ENCODE results near the gene PSMA2. TPM values are rescaled to one million over a fixed set of nuclear protein-coding genes. Genes with fewer than 3 reads are reported as not detected.

Gene PSMA2
- total RNA-seq, 1 donor from 2014 or later: 91.8 TPM

DNA sequence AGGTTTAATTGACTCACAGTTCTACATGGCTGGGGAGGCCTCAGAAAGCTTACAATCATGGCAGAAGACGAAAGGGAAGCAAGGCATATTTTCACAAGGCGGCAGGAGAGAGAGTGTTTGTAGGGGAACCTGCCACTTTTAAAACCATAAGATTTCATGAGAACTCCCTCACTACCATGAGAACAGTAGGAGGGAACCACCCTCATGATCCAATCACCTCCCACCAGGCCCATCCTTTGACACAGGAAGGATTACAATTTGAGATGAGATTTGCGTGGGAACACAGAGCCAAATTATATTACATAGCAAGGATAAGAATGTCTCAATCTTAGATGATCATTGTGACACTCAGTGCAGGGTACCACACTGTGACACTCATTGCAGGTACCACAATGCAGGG is 44.4 kb upstream of the PSMA2 start:
- Histone ChIP-seq H3K27me3 (ENCODE audit: control insufficient read depth, insufficient read depth, low read length) (no peaks in the 10 kb centered on the region), H3K4me3 (ENCODE audit: low read depth, low read length) (no peak overlapping the region), H3K36me3 (ENCODE audit: control insufficient read depth, insufficient read depth, low read length) (no peaks in the 10 kb centered on the region)
- no peak for TF ChIP-seq CTCF (IDR thresholded peaks at IDR 0.05; ENCODE audit: insufficient read depth, low read length, poor library complexity, severe bottlenecking)
- DNase-seq (ENCODE audit: low read depth): no peak

DNA sequence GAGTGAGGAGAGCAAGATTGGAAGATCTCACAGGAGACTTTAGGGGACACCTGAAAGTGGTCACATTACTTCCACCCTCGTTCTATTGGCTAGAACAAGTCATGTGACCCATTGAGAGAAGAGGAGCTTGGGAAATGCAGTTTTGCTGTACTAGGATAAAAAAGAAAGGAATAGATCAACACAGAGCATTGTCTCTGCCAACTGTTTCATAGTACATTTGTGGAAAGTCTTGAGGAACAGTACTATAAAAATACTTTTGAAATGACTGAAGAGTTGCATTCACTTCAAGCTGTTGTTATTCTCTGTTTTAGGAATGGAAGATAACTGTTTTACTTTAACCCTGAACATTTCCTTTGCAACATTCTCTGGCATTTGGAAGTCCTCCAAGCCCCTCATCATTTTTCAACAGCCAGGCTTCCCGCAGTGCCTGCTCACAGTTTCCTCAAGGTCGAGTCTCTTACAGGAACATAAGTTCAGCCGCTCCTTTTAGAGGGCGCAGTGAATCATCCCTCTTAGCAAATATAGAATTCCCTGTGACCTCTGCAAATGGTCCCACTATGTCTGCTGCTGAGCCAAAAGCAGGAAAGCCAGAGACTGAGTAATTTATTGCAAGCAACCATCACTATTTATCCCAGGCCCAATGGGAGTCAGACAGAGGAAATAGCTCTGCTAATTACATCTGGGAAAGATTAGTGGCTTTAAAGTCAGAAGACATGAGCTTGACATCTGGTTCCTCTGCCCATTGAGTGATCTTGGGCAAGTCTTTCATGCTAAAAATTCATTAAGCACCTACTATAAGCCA is 40.9 kb upstream of the PSMA2 start:
- Histone ChIP-seq H3K36me3 (ENCODE audit: control insufficient read depth, insufficient read depth, low read length) (no peaks in the 10 kb centered on the region), H3K27me3 (ENCODE audit: control insufficient read depth, insufficient read depth, low read length) (no peaks in the 10 kb centered on the region), H3K4me3 (ENCODE audit: low read depth, low read length) (no peak overlapping the region)
- peak; percentile 23 for DNase-seq (ENCODE audit: low read depth)
- no peak for TF ChIP-seq CTCF (IDR thresholded peaks at IDR 0.05; ENCODE audit: insufficient read depth, low read length, poor library complexity, severe bottlenecking)

DNA sequence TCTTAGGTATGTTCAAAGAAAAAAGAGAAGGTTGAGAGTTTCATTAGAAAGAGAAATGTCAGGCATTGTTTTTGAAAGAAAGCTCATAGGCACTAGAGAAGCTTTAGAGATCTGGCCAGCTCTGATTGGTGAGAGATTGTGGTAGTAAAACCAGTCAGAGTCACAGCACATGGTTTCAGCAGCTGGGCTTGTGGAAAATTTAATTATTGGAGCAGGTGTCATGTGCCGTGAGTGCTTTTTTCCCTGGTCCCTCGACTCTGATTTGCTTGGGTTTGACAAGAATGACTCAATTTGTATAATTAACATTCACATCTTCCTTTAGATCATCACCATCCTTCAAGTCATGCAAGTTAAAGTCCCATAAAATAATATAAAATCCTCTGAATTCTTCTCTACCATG is 35.4 kb upstream of the PSMA2 start:
- Histone ChIP-seq H3K4me3 (ENCODE audit: low read depth, low read length) (no peak overlapping the region), H3K36me3 (ENCODE audit: control insufficient read depth, insufficient read depth, low read length) (no peaks in the 10 kb centered on the region), H3K27me3 (ENCODE audit: control insufficient read depth, insufficient read depth, low read length) (no peaks in the 10 kb centered on the region)
- TF ChIP-seq CTCF (IDR thresholded peaks at IDR 0.05; ENCODE audit: insufficient read depth, low read length, poor library complexity, severe bottlenecking): no peak
- DNase-seq (ENCODE audit: low read depth): no peak

DNA sequence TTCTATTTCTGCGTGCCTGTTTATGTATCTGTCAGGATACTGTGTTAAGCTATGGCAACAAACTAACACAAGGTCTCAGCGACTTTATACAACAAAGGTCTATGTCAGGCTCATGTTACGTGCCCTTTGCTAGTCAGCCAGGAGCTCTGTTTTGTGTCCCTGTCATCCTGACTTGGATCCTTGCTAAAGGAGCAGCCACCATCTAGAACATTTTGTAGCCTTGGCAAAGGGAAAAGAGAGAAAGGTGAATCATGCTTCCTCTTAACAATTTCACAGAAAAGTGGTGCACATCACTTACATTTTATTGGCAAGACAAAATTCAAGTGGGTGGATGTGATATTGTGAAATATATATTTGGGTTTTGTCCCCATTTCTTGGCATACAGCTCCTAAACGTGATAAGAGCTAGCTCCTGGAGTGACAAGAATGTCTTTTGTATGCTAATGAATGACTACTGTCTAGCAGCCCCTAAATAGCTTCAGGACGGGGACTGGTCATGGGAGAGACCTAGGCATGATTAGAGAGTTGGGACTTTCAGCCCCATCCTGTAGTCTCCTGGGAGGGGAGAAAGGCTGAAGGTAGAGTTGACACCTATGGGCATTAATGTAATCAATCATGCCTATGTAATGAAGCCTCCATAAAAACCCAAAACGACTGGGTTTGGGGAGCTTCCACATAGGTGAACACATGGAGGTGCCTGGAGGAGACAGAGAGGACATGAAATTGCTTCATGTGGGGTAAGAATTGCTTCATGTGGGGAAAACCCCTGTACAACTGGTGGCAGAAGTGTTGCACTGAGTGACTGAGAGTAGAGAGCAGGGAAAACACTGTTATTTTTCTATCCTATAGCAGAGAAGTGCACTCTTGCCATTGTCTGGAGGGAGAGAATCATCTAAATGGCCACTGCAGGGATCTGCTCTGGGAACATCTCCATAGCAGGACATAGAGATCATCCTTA is 33.2 kb upstream of the PSMA2 start:
- TF ChIP-seq CTCF (IDR thresholded peaks at IDR 0.05; ENCODE audit: insufficient read depth, low read length, poor library complexity, severe bottlenecking): no peak
- no peak overlapping the region for H3K4me3 ChIP-seq (ENCODE audit: low read depth, low read length)
- DNase-seq (ENCODE audit: low read depth): no peak
- H3K27me3 ChIP-seq (ENCODE audit: control insufficient read depth, insufficient read depth, low read length): no peaks in the 10 kb centered on the region
- H3K36me3 ChIP-seq (ENCODE audit: control insufficient read depth, insufficient read depth, low read length): no peaks in the 10 kb centered on the region

- no peak for TF ChIP-seq CTCF (IDR thresholded peaks at IDR 0.05; ENCODE audit: insufficient read depth, low read length, poor library complexity, severe bottlenecking)
- Histone ChIP-seq H3K4me3 (ENCODE audit: low read depth, low read length) (no peak overlapping the region), H3K27me3 (ENCODE audit: control insufficient read depth, insufficient read depth, low read length) (no peaks in the 10 kb centered on the region), H3K36me3 (ENCODE audit: control insufficient read depth, insufficient read depth, low read length) (no peaks in the 10 kb centered on the region)
- no peak for DNase-seq (ENCODE audit: low read depth)
Observed at GRCh38 chr7:42964293-42964692, 32.3 kb upstream of the PSMA2 start.
